Vagina (tissue), 2 donors: ENCODE data around the gene SMARCE1.

Experiments used
- CTCF ChIP-seq, 3 experiments: fragments of 450-650 bp in 2 of 3; fragments of 200-600 bp in 1 of 3; sonication (generic) in 1 of 3; IDR thresholded peaks; one replicate each; pipeline ENCODE4 v1.5.1; 2017 to 2019; ENCODE audit warnings: antibody characterized with exemption in 3 of 3, mild to moderate bottlenecking in 2 of 3, moderate library complexity in 2 of 3
- POLR2A ChIP-seq, 2 donors: fragments of 450-650 bp; IDR thresholded peaks; one replicate each; pipeline ENCODE4 v1.6.1; 2017; ENCODE audit warnings: antibody characterized with exemption in 2 of 2, mild to moderate bottlenecking in 2 of 2, moderate library complexity in 2 of 2
- POLR2AphosphoS5 ChIP-seq, 2 donors: sonication (generic); formaldehyde crosslinking; IDR thresholded peaks; one replicate each; pipeline ENCODE4 v1.9.0; 2017; ENCODE audit warnings: antibody characterized with exemption in 2 of 2, mild to moderate bottlenecking in 2 of 2, low read depth in 1 of 2; ENCODE audit not compliant: insufficient read depth in 1 of 2

DNA sequence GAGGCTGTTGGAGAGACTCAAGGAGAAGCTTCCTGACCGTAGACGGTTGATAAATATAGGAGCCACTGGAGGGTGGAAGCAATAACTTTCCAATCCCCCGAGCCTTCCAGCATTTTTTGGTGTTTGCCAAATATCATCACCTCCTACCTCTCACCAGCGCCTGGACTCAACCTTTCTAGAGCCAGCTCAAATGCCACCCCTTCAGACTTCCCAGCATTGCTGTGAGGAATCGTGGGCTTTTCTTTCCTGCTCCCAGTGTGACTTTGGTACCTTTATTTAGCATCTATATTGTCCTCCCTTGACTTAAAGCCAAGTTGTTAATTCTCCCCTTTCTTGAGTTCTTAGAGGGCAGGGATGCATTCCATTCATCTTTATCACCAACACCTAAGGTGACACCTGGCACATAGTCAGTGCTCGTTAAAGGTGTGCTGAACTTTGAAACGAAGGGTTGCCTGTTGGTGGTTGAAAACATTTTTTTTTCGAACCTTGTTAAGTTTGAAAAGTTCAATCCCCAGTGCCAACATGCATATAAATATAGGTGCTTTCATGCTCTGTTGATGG is 47.1 kb downstream of the SMARCE1 start:
- no peak for TF ChIP-seq CTCF (IDR thresholded peaks at IDR 0.05)
- TF ChIP-seq POLR2AphosphoS5 (IDR thresholded peaks at IDR 0.05; ENCODE audit: insufficient read depth in 1 of 2, low read depth in 1 of 2), result no peak
- TF ChIP-seq POLR2A (IDR thresholded peaks at IDR 0.05), result no peak
